Measurements from ENCODE around the gene EMSY.

DNA sequence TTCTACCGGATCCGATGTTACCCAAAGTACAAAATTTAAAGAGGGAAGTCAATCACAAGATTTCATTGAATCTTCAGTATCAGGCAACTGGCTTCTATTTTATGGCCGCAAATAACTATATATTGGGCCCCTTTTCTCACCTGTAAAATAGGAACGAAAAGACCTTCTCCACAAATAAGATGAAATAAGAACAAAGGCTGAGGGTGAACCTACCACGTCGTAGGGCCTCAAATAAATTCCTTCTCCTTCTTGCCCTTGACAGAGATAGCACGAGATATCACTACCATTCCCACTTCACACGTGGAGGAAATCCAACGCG lies 794 bp upstream of the EMSY start:
- TF ChIP-seq CBX5 (CRISPR knock-in tag; IDR thresholded peaks at IDR 0.05; ENCODE audit: borderline replicate concordance) (no peak), CREB3 (CRISPR knock-in tag; IDR thresholded peaks at IDR 0.05) (no peak), MAX (IDR thresholded peaks at IDR 0.05) (peak; percentile 44; the same call in 1 of the 2 replicates), U2AF1 (optimal IDR thresholded peaks at IDR 0.05; ENCODE audit: low read depth, low read length) (no peak), LRRFIP1 (CRISPR knock-in tag; conservative IDR thresholded peaks at IDR 0.05) (no peak), ATM (IDR thresholded peaks at IDR 0.05; ENCODE audit: borderline replicate concordance) (no peak), POLR2AphosphoS5 (IDR thresholded peaks at IDR 0.05; ENCODE audit: low read depth, low read length) (no peak), SP2 (CRISPR knock-in tag; IDR thresholded peaks at IDR 0.05) (no peak)
- TF ChIP-seq, protein P1, sequence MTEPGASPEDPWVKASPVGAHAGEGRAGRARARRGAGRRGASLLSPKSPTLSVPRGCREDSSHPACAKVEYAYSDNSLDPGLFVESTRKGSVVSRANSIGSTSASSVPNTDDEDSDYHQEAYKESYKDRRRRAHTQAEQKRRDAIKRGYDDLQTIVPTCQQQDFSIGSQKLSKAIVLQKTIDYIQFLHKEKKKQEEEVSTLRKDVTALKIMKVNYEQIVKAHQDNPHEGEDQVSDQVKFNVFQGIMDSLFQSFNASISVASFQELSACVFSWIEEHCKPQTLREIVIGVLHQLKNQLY (CRISPR knock-in tag; IDR thresholded peaks at IDR 0.05): no peak
- TF ChIP-seq, protein P2, sequence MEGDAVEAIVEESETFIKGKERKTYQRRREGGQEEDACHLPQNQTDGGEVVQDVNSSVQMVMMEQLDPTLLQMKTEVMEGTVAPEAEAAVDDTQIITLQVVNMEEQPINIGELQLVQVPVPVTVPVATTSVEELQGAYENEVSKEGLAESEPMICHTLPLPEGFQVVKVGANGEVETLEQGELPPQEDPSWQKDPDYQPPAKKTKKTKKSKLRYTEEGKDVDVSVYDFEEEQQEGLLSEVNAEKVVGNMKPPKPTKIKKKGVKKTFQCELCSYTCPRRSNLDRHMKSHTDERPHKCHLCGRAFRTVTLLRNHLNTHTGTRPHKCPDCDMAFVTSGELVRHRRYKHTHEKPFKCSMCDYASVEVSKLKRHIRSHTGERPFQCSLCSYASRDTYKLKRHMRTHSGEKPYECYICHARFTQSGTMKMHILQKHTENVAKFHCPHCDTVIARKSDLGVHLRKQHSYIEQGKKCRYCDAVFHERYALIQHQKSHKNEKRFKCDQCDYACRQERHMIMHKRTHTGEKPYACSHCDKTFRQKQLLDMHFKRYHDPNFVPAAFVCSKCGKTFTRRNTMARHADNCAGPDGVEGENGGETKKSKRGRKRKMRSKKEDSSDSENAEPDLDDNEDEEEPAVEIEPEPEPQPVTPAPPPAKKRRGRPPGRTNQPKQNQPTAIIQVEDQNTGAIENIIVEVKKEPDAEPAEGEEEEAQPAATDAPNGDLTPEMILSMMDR (CRISPR knock-in tag; IDR thresholded peaks at IDR 0.05): no peak
